ENCODE results near the gene POU3F3.

The POU3F3 gene

DNA sequence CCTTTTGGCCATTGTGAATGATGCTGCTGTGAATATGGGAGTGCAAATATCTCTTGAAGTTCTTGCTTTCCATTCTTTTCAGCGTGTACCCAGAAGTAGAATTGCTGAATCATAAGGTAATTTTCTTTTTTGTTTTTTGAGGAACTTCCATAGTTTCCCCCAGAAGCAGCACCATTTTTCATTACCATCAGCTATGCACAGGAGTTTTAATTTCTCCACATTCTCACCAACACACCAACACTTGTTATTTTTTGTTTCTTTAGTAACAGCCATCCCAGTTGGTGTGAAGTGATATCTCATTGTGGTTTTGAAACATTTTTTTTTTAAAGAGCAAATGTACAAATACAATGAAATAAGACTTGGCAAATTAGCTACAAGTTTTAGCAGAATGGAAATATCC lies 21.3 kb downstream of the POU3F3 start:
- no peak for DNase-seq (ENCODE audit: low read depth in 2 of 2)

- no peak for DNase-seq (ENCODE audit: low read depth in 2 of 2)
These were observed 23.0 kb downstream of the POU3F3 start for GRCh38 chr2:104876606-104877570.

GRCh38 chr2:104878863-104879512 lies 25.1 kb downstream of the POU3F3 start:
- DNase-seq (ENCODE audit: low read depth in 2 of 2) = no peak

DNA sequence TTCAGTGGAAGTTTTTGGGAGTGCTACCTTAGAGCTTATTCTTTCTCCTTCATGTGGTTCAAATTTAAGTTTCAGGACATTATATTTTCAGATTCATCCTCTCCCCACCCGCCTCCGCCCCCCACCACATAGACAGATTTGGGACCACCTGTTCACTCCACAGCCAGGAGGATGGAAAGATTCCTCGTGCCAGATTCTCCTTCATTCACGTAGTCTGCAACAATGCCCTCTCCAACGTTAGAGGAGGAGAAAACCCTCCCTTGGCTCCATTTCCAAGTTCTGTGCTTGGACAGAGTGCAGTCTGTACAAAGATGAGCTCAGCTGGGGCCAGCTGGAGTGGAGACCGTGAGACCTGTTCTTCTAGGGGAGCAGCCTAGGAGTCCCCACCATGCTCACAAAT lies 26.2 kb downstream of the POU3F3 start:
- DNase-seq (ENCODE audit: low read depth in 2 of 2) = no peak

- no peak for DNase-seq (ENCODE audit: low read depth in 2 of 2)
These were observed 29.4 kb downstream of the POU3F3 start for GRCh38 chr2:104883357-104883756.

- DNase-seq (ENCODE audit: low read depth in 2 of 2) = no peak
These were observed 31.3 kb downstream of the POU3F3 start for GRCh38 chr2:104885119-104885782.

- DNase-seq (ENCODE audit: low read depth in 2 of 2) = no peak
These were observed 33.8 kb downstream of the POU3F3 start for GRCh38 chr2:104887676-104888075.

GRCh38 chr2:104888489-104889258 lies 34.8 kb downstream of the POU3F3 start:
- DNase-seq (ENCODE audit: low read depth in 2 of 2) = no peak

- no peak for DNase-seq (ENCODE audit: low read depth in 2 of 2)
These were observed 35.5 kb downstream of the POU3F3 start for GRCh38 chr2:104889291-104889959.

DNA sequence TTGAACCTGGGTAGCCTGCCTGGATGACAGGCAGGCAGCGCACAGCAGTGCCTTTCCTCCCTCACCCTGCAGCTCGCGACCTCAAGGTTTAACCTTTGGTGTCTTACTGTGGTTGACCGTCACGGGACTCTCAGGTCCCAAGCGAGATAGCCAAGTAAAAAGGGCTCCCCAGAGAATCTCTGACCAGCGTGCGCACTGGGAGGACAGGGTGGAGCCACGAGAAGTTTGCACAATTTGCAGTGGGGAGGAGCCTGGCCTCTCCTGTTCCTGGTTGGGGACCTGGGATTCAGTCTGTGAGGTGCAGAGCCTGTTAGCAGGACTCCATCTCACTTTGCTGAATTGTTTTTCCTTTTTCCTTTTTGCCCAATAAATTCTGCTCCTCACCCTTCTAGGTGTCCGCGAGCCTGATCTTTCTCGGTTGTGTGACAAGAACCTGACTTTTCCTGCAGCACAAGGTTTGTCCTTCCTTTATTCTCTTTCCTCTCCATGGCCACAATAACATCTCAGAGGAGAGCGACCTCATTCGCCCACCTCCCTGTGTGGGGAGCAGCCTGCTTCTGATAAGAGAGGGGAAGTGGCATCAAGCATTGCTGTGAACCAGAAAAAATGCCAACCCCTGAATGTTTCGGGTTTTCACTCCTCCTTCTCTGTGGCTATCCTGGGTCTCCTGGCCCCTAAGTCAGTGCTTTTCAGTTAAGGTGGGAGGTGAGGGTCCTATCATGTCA lies 36.2 kb downstream of the POU3F3 start:
- DNase-seq (ENCODE audit: low read depth in 2 of 2) = no peak

DNA sequence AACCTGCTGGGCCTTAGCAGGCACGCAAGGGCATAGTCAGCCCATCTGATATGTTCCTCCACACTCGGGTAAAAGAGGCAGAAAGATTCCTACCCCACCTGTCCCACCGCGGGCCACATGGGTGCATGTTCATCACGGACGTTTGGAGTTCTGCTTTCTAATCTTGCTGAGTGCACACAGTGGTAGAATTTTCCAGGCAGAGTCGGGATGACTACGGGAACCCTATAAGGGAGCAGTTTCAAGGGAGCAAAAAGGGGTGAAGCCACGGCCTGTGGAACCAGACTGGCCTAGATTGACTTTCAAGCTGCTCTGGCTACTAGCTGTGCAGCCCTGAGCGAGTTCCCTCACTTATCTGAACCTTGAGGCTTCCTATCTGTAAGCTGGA lies 36.8 kb downstream of the POU3F3 start:
- DNase-seq (ENCODE audit: low read depth in 2 of 2) = no peak

DNA sequence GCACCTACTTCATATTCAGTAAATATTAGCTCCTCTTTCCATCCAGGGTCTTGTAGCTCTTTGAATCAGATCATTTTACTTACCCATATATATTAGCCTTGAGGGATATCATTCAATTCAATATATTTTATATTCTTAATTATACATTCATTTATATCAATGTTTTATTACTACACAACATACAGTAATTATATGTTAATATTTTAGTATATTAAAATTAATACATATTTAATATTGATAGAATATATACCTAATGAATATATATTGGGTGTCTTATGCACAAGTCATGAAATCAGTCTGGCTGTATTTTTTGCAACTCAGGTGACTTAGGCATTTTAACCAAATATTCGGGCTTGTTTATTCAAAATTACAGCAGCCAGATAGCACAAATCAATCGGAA lies 37.2 kb downstream of the POU3F3 start:
- no peak for DNase-seq (ENCODE audit: low read depth in 2 of 2)

GRCh38 chr2:104896446-104896845 lies 42.5 kb downstream of the POU3F3 start:
- DNase-seq (ENCODE audit: low read depth in 2 of 2) = no peak

DNA sequence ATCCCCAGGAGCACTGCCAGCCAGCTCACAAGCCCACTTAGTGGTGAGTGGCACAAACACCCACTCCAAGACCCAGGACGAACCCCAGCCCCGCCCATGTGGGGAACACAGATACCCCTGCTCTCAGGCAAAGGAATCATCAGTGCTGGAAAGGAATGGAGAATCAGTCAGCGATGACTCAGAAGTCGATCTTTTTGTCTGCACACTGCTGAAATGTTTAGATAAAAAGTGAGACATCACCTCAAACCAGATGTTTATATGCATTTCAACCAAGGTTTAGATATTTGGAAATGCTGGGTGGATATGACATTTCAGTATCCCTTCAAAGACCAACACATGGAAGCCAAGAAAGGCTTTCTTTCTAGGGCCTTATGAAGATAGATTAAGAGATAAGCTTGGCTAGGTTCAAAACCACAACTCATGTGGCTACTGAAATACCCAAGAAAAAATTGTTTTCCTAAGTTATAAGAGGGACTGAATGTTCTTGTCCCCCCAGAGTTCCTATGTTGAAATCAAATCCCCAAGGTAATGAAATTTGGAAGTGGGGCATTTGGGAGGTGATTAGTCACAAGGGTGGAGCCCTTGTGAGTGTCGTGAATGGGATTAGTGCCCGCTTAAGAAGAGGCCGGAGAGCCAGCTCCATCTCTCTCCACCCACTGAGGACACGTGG lies 43.7 kb downstream of the POU3F3 start:
- DNase-seq (ENCODE audit: low read depth in 2 of 2) = no peak

DNA sequence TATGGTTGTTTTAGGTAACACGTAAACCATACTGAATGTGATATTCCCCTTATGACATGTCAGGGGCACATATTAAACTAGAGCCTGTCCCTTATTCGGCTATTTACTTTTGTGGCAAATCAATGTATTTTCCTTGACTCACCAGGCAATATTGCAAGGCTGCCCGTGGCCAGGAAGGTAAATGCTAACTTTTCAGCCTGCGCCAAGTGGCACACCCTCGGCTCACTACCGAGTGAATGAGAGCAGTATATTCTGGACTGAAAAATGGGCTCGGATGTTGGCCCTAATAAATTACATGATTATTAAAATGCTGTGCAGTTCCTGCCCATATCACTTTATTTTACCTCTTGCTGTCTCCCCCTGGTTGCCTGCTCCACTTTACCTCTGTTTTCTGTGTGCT lies 46.7 kb downstream of the POU3F3 start:
- DNase-seq (ENCODE audit: low read depth in 2 of 2) = no peak

- DNase-seq (ENCODE audit: low read depth in 2 of 2) = no peak
These were observed 47.3 kb downstream of the POU3F3 start for GRCh38 chr2:104901037-104901881.

- DNase-seq (ENCODE audit: low read depth in 2 of 2) = no peak
These were observed 48.4 kb downstream of the POU3F3 start for GRCh38 chr2:104902317-104902716.

Measured in stimulated activated CD8-positive, alpha-beta memory T cell treated with anti-CD3 and anti-CD28 coated beads, Interleukin-15, amount 100 ng/mL, for 4 hours (primary cell).